Iris pigment epithelial cell (primary cell): ENCODE results near the gene POLK.
"Not testable (repeated sequence)": the region's sequence is repeated elsewhere in the genome, so short reads cannot be mapped to it uniquely, and the experiment has no call there.

Experiments
- DNase-seq: peaks from one replicate; pipeline ENCODE4 v3.0.0-alpha.2; 2011; ENCODE audit warnings: low read depth

POLK gene

GRCh38 chr5:75551471-75551870 is 39.8 kb downstream of the POLK start:
- peak; percentile 71 for DNase-seq

- DNase-seq: no peak
Observed at GRCh38 chr5:75552764-75553163, 41.1 kb downstream of the POLK start.

- DNase-seq: no peak
Observed at GRCh38 chr5:75553358-75553757, 41.7 kb downstream of the POLK start.

GRCh38 chr5:75558221-75558620 is 46.5 kb downstream of the POLK start:
- DNase-seq: no peak

- DNase-seq: no peak
Observed at GRCh38 chr5:75558981-75559632, 47.4 kb downstream of the POLK start.

GRCh38 chr5:75560655-75561054 is 49.0 kb downstream of the POLK start:
- DNase-seq: not testable (repeated sequence)

GRCh38 chr5:75565991-75566709 is 54.5 kb downstream of the POLK start:
- peak; percentile 94 for DNase-seq

- peak; percentile 97 for DNase-seq
Observed at GRCh38 chr5:75566710-75567309, 55.1 kb downstream of the POLK start.

GRCh38 chr5:75567710-75568109 is 56.0 kb downstream of the POLK start:
- DNase-seq: peak; percentile 80

- no peak for DNase-seq
Observed at GRCh38 chr5:75568202-75568601, 56.5 kb downstream of the POLK start.

- DNase-seq: no peak
Observed at GRCh38 chr5:75571547-75571946, 59.9 kb downstream of the POLK start.

- DNase-seq: peak; percentile 50
Observed at GRCh38 chr5:75574791-75575190, 63.1 kb downstream of the POLK start.

- not testable (repeated sequence) for DNase-seq
Observed at GRCh38 chr5:75578280-75578679, 66.6 kb downstream of the POLK start.

GRCh38 chr5:75584641-75585040 is 73.0 kb downstream of the POLK start:
- no peak for DNase-seq

GRCh38 chr5:75588666-75589065 is 77.0 kb downstream of the POLK start:
- DNase-seq: no peak

GRCh38 chr5:75600535-75600934 is 88.8 kb downstream of the POLK start:
- DNase-seq: no peak

GRCh38 chr5:75601567-75601966 is 89.9 kb downstream of the POLK start:
- DNase-seq: peak; percentile 56

- DNase-seq: peak; percentile 86
Observed at GRCh38 chr5:75601996-75602395, 90.3 kb downstream of the POLK start.

GRCh38 chr5:75603371-75603770 is 91.7 kb downstream of the POLK start:
- DNase-seq: peak; percentile 33

GRCh38 chr5:75603821-75604220 is 92.1 kb downstream of the POLK start:
- DNase-seq: no peak

GRCh38 chr5:75607341-75607740 is 95.7 kb downstream of the POLK start:
- not testable (repeated sequence) for DNase-seq

- DNase-seq: no peak
Observed at GRCh38 chr5:75608870-75609269, 97.2 kb downstream of the POLK start.

- no peak for DNase-seq
Observed at GRCh38 chr5:75610201-75610600, 98.5 kb downstream of the POLK start.
